ENCODE data around the gene WDFY3.
"Not testable (repeated sequence)": the region's sequence is repeated elsewhere in the genome, so short reads cannot be mapped to it uniquely, and the experiment has no call there.

Gene WDFY3

GRCh38 chr4:84683064-84683850, 283.2 kb downstream of the WDFY3 start:
- no peak overlapping the region for H3K4me2 ChIP-seq (ENCODE audit: low read depth, low read length, poor library complexity, severe bottlenecking)

GRCh38 chr4:84682661-84683060, 283.8 kb downstream of the WDFY3 start:
- H3K4me2 ChIP-seq (ENCODE audit: low read depth, low read length, poor library complexity, severe bottlenecking); H3K36me3 ChIP-seq (ENCODE audit: low read length): not testable (repeated sequence)

More at GRCh38 chr4:84683064-84683850, 283.2 kb downstream of the WDFY3 start:
- H3F3A ChIP-seq (ENCODE audit: insufficient read depth) = no peaks in the 10 kb centered on the region
- H4K20me1 ChIP-seq (ENCODE audit: low read depth, low read length) = no peaks in the 10 kb centered on the region
- no peaks in the 10 kb centered on the region for H3K9me3 ChIP-seq (ENCODE audit: insufficient read depth, low read length)
- TF ChIP-seq EZH2phosphoT487 (conservative IDR thresholded peaks at IDR 0.05; ENCODE audit: low read length) = no peak
- TF ChIP-seq CTCF (IDR thresholded peaks at IDR 0.05; ENCODE audit: insufficient read depth, low read length, poor library complexity, severe bottlenecking) = no peak
- no peak overlapping the region for H3K4me3 ChIP-seq (ENCODE audit: insufficient read depth, low read length, poor library complexity, severe bottlenecking)
- H3K36me3 ChIP-seq (ENCODE audit: low read length) = no peaks in the 10 kb centered on the region
- no peaks in the 10 kb centered on the region for H3K79me2 ChIP-seq (ENCODE audit: insufficient read depth, low read length)
- no peak overlapping the region for H2AFZ ChIP-seq (ENCODE audit: low read depth, low read length, severe bottlenecking)
- no peak overlapping the region for H3K9ac ChIP-seq (ENCODE audit: low read length)
- H3K9me2 ChIP-seq (replicated peaks; ENCODE audit: insufficient read depth, low read length) = no peaks in the 10 kb centered on the region
- H3K27me3 ChIP-seq (ENCODE audit: low read length) = no peaks in the 10 kb centered on the region
- no peak overlapping the region for H3K27ac ChIP-seq (ENCODE audit: low read depth, low read length)

GRCh38 chr4:84681486-84682274, 284.8 kb downstream of the WDFY3 start:
- no peak overlapping the region for H2AFZ ChIP-seq (ENCODE audit: low read depth, low read length, severe bottlenecking)
- no peak overlapping the region for H3K27ac ChIP-seq (ENCODE audit: low read depth, low read length)
- H3K9me3 ChIP-seq (ENCODE audit: insufficient read depth, low read length) = no peaks in the 10 kb centered on the region
- no peaks in the 10 kb centered on the region for H3K27me3 ChIP-seq (ENCODE audit: low read length)
- H3K36me3 ChIP-seq (ENCODE audit: low read length) = no peaks in the 10 kb centered on the region
- no peak overlapping the region for H3K4me2 ChIP-seq (ENCODE audit: low read depth, low read length, poor library complexity, severe bottlenecking)
- no peak for TF ChIP-seq CTCF (IDR thresholded peaks at IDR 0.05; ENCODE audit: insufficient read depth, low read length, poor library complexity, severe bottlenecking)
- H3K9me2 ChIP-seq (replicated peaks; ENCODE audit: insufficient read depth, low read length) = no peaks in the 10 kb centered on the region
- no peak overlapping the region for H3K9ac ChIP-seq (ENCODE audit: low read length)
- no peaks in the 10 kb centered on the region for H3F3A ChIP-seq (ENCODE audit: insufficient read depth)
- no peak overlapping the region for H3K4me3 ChIP-seq (ENCODE audit: insufficient read depth, low read length, poor library complexity, severe bottlenecking)
- no peaks in the 10 kb centered on the region for H3K79me2 ChIP-seq (ENCODE audit: insufficient read depth, low read length)
- no peaks in the 10 kb centered on the region for H4K20me1 ChIP-seq (ENCODE audit: low read depth, low read length)

More at GRCh38 chr4:84682661-84683060, 283.8 kb downstream of the WDFY3 start:
- H3F3A ChIP-seq (ENCODE audit: insufficient read depth); H4K20me1 ChIP-seq (ENCODE audit: low read depth, low read length); H2AFZ ChIP-seq (ENCODE audit: low read depth, low read length, severe bottlenecking); H3K79me2 ChIP-seq (ENCODE audit: insufficient read depth, low read length); H3K9me2 ChIP-seq (replicated peaks; ENCODE audit: insufficient read depth, low read length); H3K27ac ChIP-seq (ENCODE audit: low read depth, low read length); H3K4me3 ChIP-seq (ENCODE audit: insufficient read depth, low read length, poor library complexity, severe bottlenecking); H3K27me3 ChIP-seq (ENCODE audit: low read length); H3K9ac ChIP-seq (ENCODE audit: low read length); H3K9me3 ChIP-seq (ENCODE audit: insufficient read depth, low read length): not testable (repeated sequence)

- Histone ChIP-seq H3K9me2 (replicated peaks; ENCODE audit: insufficient read depth, low read length) (no peaks in the 10 kb centered on the region), H3K4me2 (ENCODE audit: low read depth, low read length, poor library complexity, severe bottlenecking) (no peak overlapping the region), H3F3A (ENCODE audit: insufficient read depth) (no peaks in the 10 kb centered on the region), H3K27me3 (ENCODE audit: low read length) (no peaks in the 10 kb centered on the region), H3K9me3 (ENCODE audit: insufficient read depth, low read length) (no peaks in the 10 kb centered on the region), H3K9ac (ENCODE audit: low read length) (no peak overlapping the region), H3K36me3 (ENCODE audit: low read length) (no peaks in the 10 kb centered on the region), H3K27ac (ENCODE audit: low read depth, low read length) (no peak overlapping the region), H3K4me3 (ENCODE audit: insufficient read depth, low read length, poor library complexity, severe bottlenecking) (no peak overlapping the region), H4K20me1 (ENCODE audit: low read depth, low read length) (no peaks in the 10 kb centered on the region), H3K79me2 (ENCODE audit: insufficient read depth, low read length) (no peaks in the 10 kb centered on the region), H2AFZ (ENCODE audit: low read depth, low read length, severe bottlenecking) (no peak overlapping the region)
- TF ChIP-seq EZH2phosphoT487 (conservative IDR thresholded peaks at IDR 0.05; ENCODE audit: low read length) (no peak), CTCF (IDR thresholded peaks at IDR 0.05; ENCODE audit: insufficient read depth, low read length, poor library complexity, severe bottlenecking) (no peak)
Observed at GRCh38 chr4:84680956-84681355, 285.5 kb downstream of the WDFY3 start.

All from SU-DHL-6 (cell line).